Testis (tissue), 2 donors: ENCODE measurements around the gene EHD2.
"Not testable (repeated sequence)": the region's sequence is repeated elsewhere in the genome, so short reads cannot be mapped to it uniquely, and the experiment has no call there.

ENCODE experiments used
- POLR2A ChIP-seq: fragments of 450-650 bp; IDR thresholded peaks from one replicate; pipeline ENCODE4 v1.6.1; 2017; ENCODE audit warnings: antibody characterized with exemption, mild to moderate bottlenecking, moderate library complexity
- TF ChIP-seq, protein P1 (sequence below), 3 experiments: fragments of 450-650 bp in 2 of 3; fragments of 200-600 bp in 1 of 3; sonication (generic) in 1 of 3; IDR thresholded peaks; one replicate each; pipeline ENCODE4 v1.5.1; 2016 to 2019; ENCODE audit warnings: antibody characterized with exemption in 3 of 3, mild to moderate bottlenecking in 2 of 3, moderate library complexity in 1 of 3

DNA sequence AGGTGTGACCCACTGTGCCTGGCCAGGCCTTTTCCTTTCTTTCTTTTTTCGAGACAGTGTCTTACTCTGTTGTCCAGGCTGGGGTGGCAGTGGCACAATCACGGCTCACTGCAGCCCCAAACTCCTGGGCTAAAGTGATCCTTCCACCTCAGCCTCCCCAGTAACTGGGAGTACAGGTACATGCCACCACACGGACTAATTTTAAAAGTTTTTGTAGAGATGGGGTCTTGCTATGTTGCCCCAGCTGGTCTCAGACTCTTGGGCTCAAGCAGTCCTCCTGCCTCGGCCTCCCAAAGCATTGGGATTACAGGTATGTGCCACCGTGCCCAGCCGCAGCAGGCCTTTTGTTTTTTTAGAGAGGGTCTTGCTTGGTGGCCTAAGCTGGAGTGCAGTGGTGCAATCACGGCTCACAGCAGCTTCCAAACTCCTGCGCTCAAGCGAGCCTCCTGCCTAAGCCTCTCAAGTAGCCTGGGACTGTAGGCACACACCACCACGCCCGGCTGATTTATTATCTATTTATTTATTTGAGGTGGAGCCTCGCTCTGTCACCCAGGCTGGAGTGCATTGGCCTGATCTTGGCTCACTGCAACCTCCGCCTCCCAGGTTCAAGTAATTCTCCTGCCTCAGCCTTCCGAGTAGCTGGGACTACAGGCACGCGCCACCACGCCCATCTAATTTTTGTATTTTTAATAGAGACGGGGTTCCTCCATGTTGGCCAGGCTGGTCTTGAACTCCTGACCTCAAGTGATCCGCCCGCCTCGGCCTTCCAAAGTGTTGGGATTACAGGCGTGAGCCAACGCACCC lies 64.2 kb downstream of the EHD2 start:
- TF ChIP-seq, protein P1, sequence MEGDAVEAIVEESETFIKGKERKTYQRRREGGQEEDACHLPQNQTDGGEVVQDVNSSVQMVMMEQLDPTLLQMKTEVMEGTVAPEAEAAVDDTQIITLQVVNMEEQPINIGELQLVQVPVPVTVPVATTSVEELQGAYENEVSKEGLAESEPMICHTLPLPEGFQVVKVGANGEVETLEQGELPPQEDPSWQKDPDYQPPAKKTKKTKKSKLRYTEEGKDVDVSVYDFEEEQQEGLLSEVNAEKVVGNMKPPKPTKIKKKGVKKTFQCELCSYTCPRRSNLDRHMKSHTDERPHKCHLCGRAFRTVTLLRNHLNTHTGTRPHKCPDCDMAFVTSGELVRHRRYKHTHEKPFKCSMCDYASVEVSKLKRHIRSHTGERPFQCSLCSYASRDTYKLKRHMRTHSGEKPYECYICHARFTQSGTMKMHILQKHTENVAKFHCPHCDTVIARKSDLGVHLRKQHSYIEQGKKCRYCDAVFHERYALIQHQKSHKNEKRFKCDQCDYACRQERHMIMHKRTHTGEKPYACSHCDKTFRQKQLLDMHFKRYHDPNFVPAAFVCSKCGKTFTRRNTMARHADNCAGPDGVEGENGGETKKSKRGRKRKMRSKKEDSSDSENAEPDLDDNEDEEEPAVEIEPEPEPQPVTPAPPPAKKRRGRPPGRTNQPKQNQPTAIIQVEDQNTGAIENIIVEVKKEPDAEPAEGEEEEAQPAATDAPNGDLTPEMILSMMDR (IDR thresholded peaks at IDR 0.05), result not testable (repeated sequence)
- TF ChIP-seq POLR2A, result not testable (repeated sequence)
